ENCODE measurements around the gene RPLP1. TPM values are rescaled to one million over a fixed set of nuclear protein-coding genes. Genes with fewer than 3 reads are reported as not detected.
A peak's percentile ranks its signal among the peaks of the same experiment; 100 is the strongest.

Gene RPLP1
- total RNA-seq, 2 donors from 2014 or later = 332 to 973 TPM

- Histone ChIP-seq H3K4me3 (no peak overlapping the region), H3K36me3 (replicated peaks in 1 of 2; ENCODE audit: insufficient read depth in 1 of 2, low read depth in 2 of 2) (no peaks in the 10 kb centered on the region), H3K4me1 (peaks cover 30% of the 10 kb centered on the region), H3K27ac (peak overlapping the region in 1 of 4 donors; percentile 16), H3K9me3 (no peaks in the 10 kb centered on the region), H3K27me3 (no peaks in the 10 kb centered on the region)
- ATAC-seq (no peak), DNase-seq (no peak)
- WGBS, 2 donors = 44 to 50% methylated on average over 2 to 6 of the region's 6 CpGs
- intact Hi-C loops (cut with DNase I) = no loop called here
- TF ChIP-seq CTCF (IDR thresholded peaks at IDR 0.05) (no peak), POLR2A (IDR thresholded peaks at IDR 0.05) (no peak)
These were observed 32.2 kb downstream of the RPLP1 start for GRCh38 chr15:69484837-69485236.

GRCh38 chr15:69486481-69487110, 34.0 kb downstream of the RPLP1 start:
- DNase-seq (no peak), ATAC-seq (no peak)
- intact Hi-C loops (cut with DNase I) = no loop called here
- TF ChIP-seq CTCF (IDR thresholded peaks at IDR 0.05) (no peak), POLR2A (IDR thresholded peaks at IDR 0.05) (no peak)
- Histone ChIP-seq H3K36me3 (replicated peaks in 1 of 2; ENCODE audit: insufficient read depth in 1 of 2, low read depth in 2 of 2) (no peaks in the 10 kb centered on the region), H3K9me3 (no peaks in the 10 kb centered on the region), H3K27me3 (no peaks in the 10 kb centered on the region), H3K4me1 (peaks cover 42% of the 10 kb centered on the region), H3K4me3 (no peak overlapping the region), H3K27ac (peak overlapping the region in 2 of 4 donors; percentile 1 to 40)
- 71 to 89% methylated on average over 2 to 3 of the region's 3 CpGs for WGBS, 2 donors

- Histone ChIP-seq H3K27ac (peak overlapping the region in 3 of 4 donors; percentile 53 to 76 (median 65)), H3K4me3 (no peak overlapping the region), H3K9me3 (no peaks in the 10 kb centered on the region), H3K36me3 (replicated peaks in 1 of 2; ENCODE audit: insufficient read depth in 1 of 2, low read depth in 2 of 2) (no peaks in the 10 kb centered on the region), H3K4me1 (peaks cover 42% of the 10 kb centered on the region), H3K27me3 (no peaks in the 10 kb centered on the region)
- TF ChIP-seq CTCF (IDR thresholded peaks at IDR 0.05) = no peak
- peak in 1 of 4 donors; percentile 30 for DNase-seq
- intact Hi-C loops (cut with DNase I) = no loop called here
- peak; percentile 72 for ATAC-seq
- 45 to 62% methylated on average over 3 of the region's 3 CpGs for WGBS, 2 donors
These were observed 36.5 kb downstream of the RPLP1 start for GRCh38 chr15:69489073-69489571.

GRCh38 chr15:69490356-69491037, 37.9 kb downstream of the RPLP1 start:
- TF ChIP-seq POLR2A (IDR thresholded peaks at IDR 0.05) (no peak), CTCF (IDR thresholded peaks at IDR 0.05) (no peak)
- no peaks in the 10 kb centered on the region for H3K27me3 ChIP-seq
- peak overlapping the region in 3 of 4 donors; percentile 41 to 65 (median 42) for H3K27ac ChIP-seq
- DNase-seq = no peak
- WGBS, 2 donors = 60 to 61% methylated on average over 10 to 11 of the region's 11 CpGs
- peaks cover 42% of the 10 kb centered on the region for H3K4me1 ChIP-seq
- intact Hi-C loops (cut with DNase I) = no loop called here
- no peak for ATAC-seq
- H3K36me3 ChIP-seq (replicated peaks in 1 of 2; ENCODE audit: insufficient read depth in 1 of 2, low read depth in 2 of 2) = no peaks in the 10 kb centered on the region
- no peaks in the 10 kb centered on the region for H3K9me3 ChIP-seq
- no peak overlapping the region for H3K4me3 ChIP-seq

All from body of pancreas (tissue), 4 donors.